Neutrophil (primary cell): ENCODE data around the gene TERT.
"Not testable (repeated sequence)": the region's sequence is repeated elsewhere in the genome, so short reads cannot be mapped to it uniquely, and the experiment has no call there.

Experiments used
- H3K27ac ChIP-seq: fragments of 200-600 bp; sonication (generic); 2 replicates; pipeline ENCODE4 v1.5.1; 2016; ENCODE audit warnings: mild to moderate bottlenecking, moderate library complexity
- H3K27me3 ChIP-seq: fragments of 200-600 bp; sonication (generic); 2 replicates; pipeline ENCODE4 v1.6.0; 2016; ENCODE audit warnings: mild to moderate bottlenecking
- H3K36me3 ChIP-seq: fragments of 200-600 bp; sonication (generic); 2 replicates; pipeline ENCODE4 v1.5.1; 2017
- H3K4me1 ChIP-seq, 2 experiments: fragments of 200-600 bp in 1 of 2; sonication (generic) in 1 of 2; 1 replicate in 1 of 2; 2 replicates in 1 of 2; pipeline versions ENCODE4 v1.5.1 to v1.6.1; 2013 to 2016; ENCODE audit warnings: low read depth in 1 of 2, low read length in 1 of 2, mild to moderate bottlenecking in 1 of 2, moderate library complexity in 1 of 2; ENCODE audit not compliant: control insufficient read depth in 1 of 2, insufficient read depth in 1 of 2
- H3K4me3 ChIP-seq, 2 experiments: fragments of 200-600 bp in 1 of 2; sonication (generic) in 1 of 2; 1 replicate in 1 of 2; 2 replicates in 1 of 2; pipeline ENCODE4 v1.5.1; 2013 to 2016; ENCODE audit warnings: low read depth in 1 of 2, low read length in 1 of 2, mild to moderate bottlenecking in 1 of 2, moderate library complexity in 1 of 2
- H3K9me3 ChIP-seq: fragments of 200-600 bp; sonication (generic); 2 replicates; pipeline ENCODE4 v1.5.1; 2016
- TF ChIP-seq, protein P1 (sequence below): fragments of 200-600 bp; sonication (generic); IDR thresholded peaks from 2 replicates; pipeline ENCODE4 v1.5.1; 2016; ENCODE audit warnings: antibody characterized with exemption

TERT gene

GRCh38 chr5:1278656-1279442 lies 16.0 kb downstream of the TERT start:
- no peaks in the 10 kb centered on the region for H3K27me3 ChIP-seq
- no peak overlapping the region for H3K4me3 ChIP-seq
- no peaks in the 10 kb centered on the region for H3K4me1 ChIP-seq
- no peaks in the 10 kb centered on the region for H3K9me3 ChIP-seq
- TF ChIP-seq, protein P1, sequence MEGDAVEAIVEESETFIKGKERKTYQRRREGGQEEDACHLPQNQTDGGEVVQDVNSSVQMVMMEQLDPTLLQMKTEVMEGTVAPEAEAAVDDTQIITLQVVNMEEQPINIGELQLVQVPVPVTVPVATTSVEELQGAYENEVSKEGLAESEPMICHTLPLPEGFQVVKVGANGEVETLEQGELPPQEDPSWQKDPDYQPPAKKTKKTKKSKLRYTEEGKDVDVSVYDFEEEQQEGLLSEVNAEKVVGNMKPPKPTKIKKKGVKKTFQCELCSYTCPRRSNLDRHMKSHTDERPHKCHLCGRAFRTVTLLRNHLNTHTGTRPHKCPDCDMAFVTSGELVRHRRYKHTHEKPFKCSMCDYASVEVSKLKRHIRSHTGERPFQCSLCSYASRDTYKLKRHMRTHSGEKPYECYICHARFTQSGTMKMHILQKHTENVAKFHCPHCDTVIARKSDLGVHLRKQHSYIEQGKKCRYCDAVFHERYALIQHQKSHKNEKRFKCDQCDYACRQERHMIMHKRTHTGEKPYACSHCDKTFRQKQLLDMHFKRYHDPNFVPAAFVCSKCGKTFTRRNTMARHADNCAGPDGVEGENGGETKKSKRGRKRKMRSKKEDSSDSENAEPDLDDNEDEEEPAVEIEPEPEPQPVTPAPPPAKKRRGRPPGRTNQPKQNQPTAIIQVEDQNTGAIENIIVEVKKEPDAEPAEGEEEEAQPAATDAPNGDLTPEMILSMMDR = no peak
- no peak overlapping the region for H3K27ac ChIP-seq
- no peaks in the 10 kb centered on the region for H3K36me3 ChIP-seq

DNA sequence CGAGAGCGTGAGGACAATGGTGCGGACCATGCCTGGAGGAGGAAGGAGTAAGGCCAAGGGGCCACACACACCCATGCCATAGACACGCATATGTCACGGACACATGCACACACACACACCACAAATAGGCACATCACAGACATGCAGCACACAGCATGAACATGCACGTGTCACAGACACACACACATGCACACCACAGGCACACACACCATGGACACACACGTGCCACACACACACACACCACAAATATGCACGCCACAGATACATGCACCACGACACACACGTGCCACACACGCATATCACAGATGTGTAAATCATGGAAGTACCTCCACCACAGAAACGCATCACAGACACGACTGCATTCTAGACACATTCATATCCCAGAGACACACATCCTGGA lies 16.7 kb downstream of the TERT start:
- TF ChIP-seq, protein P1 = no peak
- no peaks in the 10 kb centered on the region for H3K36me3 ChIP-seq
- H3K4me3 ChIP-seq = no peak overlapping the region
- H3K27ac ChIP-seq = no peak overlapping the region
- H3K4me1 ChIP-seq = no peaks in the 10 kb centered on the region
- H3K9me3 ChIP-seq = no peaks in the 10 kb centered on the region
- no peaks in the 10 kb centered on the region for H3K27me3 ChIP-seq

DNA sequence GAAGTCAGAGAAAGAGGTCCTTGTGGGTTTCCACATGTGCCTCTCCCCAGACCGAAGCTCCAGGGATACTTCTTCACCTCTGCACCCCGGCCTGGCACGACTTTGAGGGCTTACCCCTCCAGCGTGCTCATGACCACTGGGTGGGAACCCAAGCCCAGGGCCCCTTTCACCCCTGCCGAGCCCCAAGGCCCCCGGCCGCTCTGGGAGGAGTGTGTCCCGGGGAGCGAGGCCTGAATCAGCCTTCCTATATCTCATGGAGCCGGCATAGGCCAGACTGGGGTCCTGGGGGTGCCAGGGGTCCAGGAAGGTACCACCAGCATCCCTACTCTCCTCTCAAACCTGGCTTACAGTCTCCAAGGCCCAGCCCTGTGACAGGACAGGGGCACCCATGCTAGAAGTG lies 17.1 kb downstream of the TERT start:
- Histone ChIP-seq H3K36me3 (no peaks in the 10 kb centered on the region), H3K9me3 (no peaks in the 10 kb centered on the region), H3K27me3 (no peaks in the 10 kb centered on the region), H3K27ac (no peak overlapping the region), H3K4me1 (no peaks in the 10 kb centered on the region), H3K4me3 (no peak overlapping the region)
- TF ChIP-seq, protein P1 = no peak

- no peak overlapping the region for H3K27ac ChIP-seq
- H3K27me3 ChIP-seq = no peaks in the 10 kb centered on the region
- no peaks in the 10 kb centered on the region for H3K9me3 ChIP-seq
- H3K4me3 ChIP-seq = no peak overlapping the region
- no peaks in the 10 kb centered on the region for H3K36me3 ChIP-seq
- no peaks in the 10 kb centered on the region for H3K4me1 ChIP-seq
- TF ChIP-seq, protein P1 = no peak
Observed at GRCh38 chr5:1277331-1277730, 17.5 kb downstream of the TERT start.

GRCh38 chr5:1276930-1277329 lies 17.9 kb downstream of the TERT start:
- no peak overlapping the region for H3K27ac ChIP-seq
- no peaks in the 10 kb centered on the region for H3K4me1 ChIP-seq
- no peaks in the 10 kb centered on the region for H3K36me3 ChIP-seq
- TF ChIP-seq, protein P1 = no peak
- H3K9me3 ChIP-seq = no peaks in the 10 kb centered on the region
- H3K27me3 ChIP-seq = no peaks in the 10 kb centered on the region
- no peak overlapping the region for H3K4me3 ChIP-seq

DNA sequence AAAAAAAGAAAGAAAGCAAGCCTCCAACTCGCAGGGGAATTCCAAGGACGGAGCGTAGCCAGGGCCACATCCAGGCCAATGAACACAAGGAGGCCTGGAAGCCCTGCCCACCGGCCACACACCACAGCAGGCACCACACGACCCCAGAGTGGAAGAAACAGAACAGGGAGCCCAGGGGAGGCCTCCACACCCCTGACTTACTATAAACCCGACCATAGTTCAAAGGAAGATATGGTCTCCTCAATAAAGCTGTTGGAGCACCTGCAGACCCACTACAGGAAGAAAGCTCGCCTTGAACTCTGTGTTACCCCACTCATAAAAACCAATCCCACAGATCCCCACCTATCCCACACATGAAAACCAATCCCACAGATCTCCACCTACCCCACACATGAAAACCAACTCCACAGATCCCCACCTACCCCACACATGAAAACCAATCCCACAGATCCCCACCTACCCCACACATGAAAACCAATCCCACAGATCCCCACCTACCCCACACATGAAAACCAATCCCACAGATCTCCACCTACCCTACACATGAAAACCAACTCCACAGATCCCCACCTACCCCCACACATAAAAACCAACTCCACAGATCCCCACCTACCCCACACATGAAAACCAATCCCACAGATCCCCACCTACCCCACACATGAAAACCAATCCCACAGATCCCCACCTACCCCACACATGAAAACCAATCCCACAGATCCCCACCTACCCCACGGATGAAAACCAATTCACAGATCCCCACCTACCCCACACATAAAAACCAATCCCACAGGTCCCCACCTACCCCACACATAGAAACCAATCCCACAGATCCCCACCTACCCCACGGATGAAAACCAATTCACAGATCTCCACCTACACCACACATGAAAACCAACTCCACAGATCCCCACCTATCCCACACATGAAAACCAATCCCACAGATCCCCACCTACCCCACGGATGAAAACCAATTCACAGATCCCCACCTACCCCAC lies 19.2 kb downstream of the TERT start:
- not testable (repeated sequence) for H3K27me3 ChIP-seq, H3K27ac ChIP-seq, H3K36me3 ChIP-seq, H3K4me3 ChIP-seq, H3K4me1 ChIP-seq, H3K9me3 ChIP-seq
